HEK293 (cell line): Measurements from ENCODE around the gene DUSP22.

Experiments used
- CTCF ChIA-PET: fragments of 350-600 bp; formaldehyde crosslinking; extraction: SDS; loops from one replicate; lab custom pipeline; 2021; ENCODE audit warnings: antibody characterized with exemption; lab: Yijun Ruan, JAX
- POLR2A ChIA-PET: fragments of 300-600 bp; formaldehyde crosslinking; extraction: SDS; loops from one replicate; lab custom pipeline; 2020; ENCODE audit warnings: antibody characterized with exemption, inconsistent platforms; lab: Yijun Ruan, JAX
- H3K27ac ChIP-seq: fragments of 200-500 bp; sonication (Bioruptor generic); 2 replicates; pipeline ENCODE4 v1.5.1; 2014; ENCODE audit warnings: low read depth, low read length, control low read depth, inconsistent platforms; ENCODE audit errors: extremely low read depth
- H3K36me3 ChIP-seq, 2 experiments: fragments of 200-500 bp in 1 of 2; sonication (Bioruptor generic) in 1 of 2; 1 replicate in 1 of 2; 2 replicates in 1 of 2; pipeline ENCODE4 v1.5.1; 2014 to 2017; ENCODE audit warnings: inconsistent platforms in 2 of 2, low read length in 2 of 2; ENCODE audit not compliant: control insufficient read depth in 2 of 2, insufficient read depth in 1 of 2
- H3K4me1 ChIP-seq: fragments of 200-500 bp; sonication (Bioruptor generic); 2 replicates; pipeline ENCODE4 v1.5.1; 2014; ENCODE audit warnings: mild to moderate bottlenecking, low read length, inconsistent platforms; ENCODE audit not compliant: control insufficient read depth, insufficient read depth
- H3K4me3 ChIP-seq: 2 replicates; pipeline ENCODE4 v1.5.1; 2011; ENCODE audit warnings: low read depth, mild to moderate bottlenecking, control low read depth, low read length, moderate library complexity
- H3K9me3 ChIP-seq: fragments of 200-500 bp; sonication (Bioruptor generic); 2 replicates; pipeline ENCODE4 v1.5.1; 2014; ENCODE audit warnings: low read depth, low read length, inconsistent platforms; ENCODE audit not compliant: control insufficient read depth, insufficient read depth
- GLI2 ChIP-seq: fragments of 450-650 bp; formaldehyde crosslinking; IDR thresholded peaks from 2 replicates; pipeline ENCODE4; 2017; ENCODE audit warnings: missing biosample characterization, missing genetic modification characterization, low read depth, borderline replicate concordance
- HOXA7 ChIP-seq: sonication (generic); formaldehyde crosslinking; IDR thresholded peaks from 2 replicates; pipeline ENCODE4 v1.8.1; 2022; ENCODE audit warnings: missing genetic modification reagents, borderline replicate concordance
- KLF16 ChIP-seq: fragments of 450-650 bp; formaldehyde crosslinking; IDR thresholded peaks from 2 replicates; pipeline ENCODE4 v1.5.1; 2017; ENCODE audit warnings: missing biosample characterization, missing genetic modification characterization
- PATZ1 ChIP-seq: fragments of 450-650 bp; formaldehyde crosslinking; IDR thresholded peaks from 2 replicates; pipeline ENCODE4 v1.5.1; 2016; ENCODE audit warnings: missing biosample characterization, missing genetic modification characterization
- PRDM4 ChIP-seq: fragments of 450-650 bp; formaldehyde crosslinking; IDR thresholded peaks from 2 replicates; pipeline ENCODE4 v1.5.1; 2017; ENCODE audit warnings: missing biosample characterization, missing genetic modification characterization
- REPIN1 ChIP-seq: fragments of 450-650 bp; formaldehyde crosslinking; IDR thresholded peaks from 2 replicates; pipeline ENCODE4 v1.5.1; 2017; ENCODE audit warnings: missing biosample characterization, missing genetic modification characterization, low read depth
- SALL2 ChIP-seq: fragments of 450-650 bp; formaldehyde crosslinking; IDR thresholded peaks from 2 replicates; pipeline ENCODE4 v1.5.0; 2017; ENCODE audit warnings: missing biosample characterization, mild to moderate bottlenecking, missing genetic modification characterization, borderline replicate concordance
- ZEB2 ChIP-seq: fragments of 450-650 bp; formaldehyde crosslinking; IDR thresholded peaks from 2 replicates; pipeline ENCODE4 v1.5.1; 2016; ENCODE audit warnings: missing biosample characterization, missing genetic modification characterization
- ZFHX2 ChIP-seq: fragments of 450-650 bp; formaldehyde crosslinking; conservative IDR thresholded peaks from 2 replicates; pipeline ENCODE4 v1.5.1; 2016; ENCODE audit warnings: missing biosample characterization, missing genetic modification characterization
- ZNF138 ChIP-seq: fragments of 450-650 bp; formaldehyde crosslinking; IDR thresholded peaks from 2 replicates; pipeline ENCODE4 v1.5.1; 2016; ENCODE audit warnings: missing biosample characterization, missing genetic modification characterization, borderline replicate concordance
- ZNF2 ChIP-seq: fragments of 450-650 bp; formaldehyde crosslinking; IDR thresholded peaks from 2 replicates; pipeline ENCODE4 v1.5.1; 2016; ENCODE audit warnings: missing biosample characterization, missing genetic modification characterization
- ZNF221 ChIP-seq: fragments of 450-650 bp; formaldehyde crosslinking; IDR thresholded peaks from 2 replicates; pipeline ENCODE4 v1.5.1; 2017; ENCODE audit warnings: missing biosample characterization, missing genetic modification characterization, borderline replicate concordance
- ZNF311 ChIP-seq: fragments of 450-650 bp; formaldehyde crosslinking; IDR thresholded peaks from 2 replicates; pipeline ENCODE4 v1.5.1; 2017; ENCODE audit warnings: missing biosample characterization, missing genetic modification characterization, borderline replicate concordance
- ZNF433 ChIP-seq: fragments of 450-650 bp; formaldehyde crosslinking; IDR thresholded peaks from 2 replicates; pipeline ENCODE4 v1.5.1; 2016; ENCODE audit warnings: missing biosample characterization, missing genetic modification characterization, low read depth
- ZNF521 ChIP-seq: fragments of 450-650 bp; formaldehyde crosslinking; IDR thresholded peaks from 2 replicates; pipeline ENCODE4 v1.5.1; 2017; ENCODE audit warnings: missing biosample characterization, mild to moderate bottlenecking, missing genetic modification characterization
- ZNF549 ChIP-seq: fragments of 450-650 bp; IDR thresholded peaks from 2 replicates; pipeline ENCODE4 v1.5.1; 2018; ENCODE audit warnings: missing biosample characterization, missing genetic modification characterization, mild to moderate bottlenecking, inconsistent platforms, moderate library complexity
- ZNF560 ChIP-seq: fragments of 450-650 bp; formaldehyde crosslinking; IDR thresholded peaks from 2 replicates; pipeline ENCODE4 v1.5.1; 2017; ENCODE audit warnings: missing biosample characterization, missing genetic modification characterization, borderline replicate concordance
- ZNF571 ChIP-seq: fragments of 450-650 bp; formaldehyde crosslinking; IDR thresholded peaks from 2 replicates; pipeline ENCODE4 v1.5.0; 2017; ENCODE audit warnings: missing biosample characterization, missing genetic modification characterization
- ZNF600 ChIP-seq: fragments of 450-650 bp; formaldehyde crosslinking; IDR thresholded peaks from 2 replicates; pipeline ENCODE4 v1.5.1; 2016; ENCODE audit warnings: missing biosample characterization, missing genetic modification characterization
- TF ChIP-seq, protein P1 (sequence below): fragments of 450-650 bp; formaldehyde crosslinking; IDR thresholded peaks from 2 replicates; pipeline ENCODE4 v1.5.1; 2016; ENCODE audit warnings: missing biosample characterization, missing genetic modification characterization, low read depth
- TF ChIP-seq, protein P2 (sequence below): fragments of 450-650 bp; formaldehyde crosslinking; IDR thresholded peaks from 2 replicates; pipeline ENCODE4 v1.5.1; 2017; ENCODE audit warnings: missing biosample characterization, missing genetic modification characterization
- TF ChIP-seq, protein P3 (sequence below): fragments of 450-650 bp; formaldehyde crosslinking; IDR thresholded peaks from 2 replicates; pipeline ENCODE4 v1.5.1; 2016; ENCODE audit warnings: missing biosample characterization, missing genetic modification characterization, low read depth
- TF ChIP-seq, protein P4 (sequence below): fragments of 450-650 bp; formaldehyde crosslinking; IDR thresholded peaks from 2 replicates; pipeline ENCODE4 v1.5.1; 2016; ENCODE audit warnings: missing biosample characterization, missing genetic modification characterization

The DUSP22 gene

DNA sequence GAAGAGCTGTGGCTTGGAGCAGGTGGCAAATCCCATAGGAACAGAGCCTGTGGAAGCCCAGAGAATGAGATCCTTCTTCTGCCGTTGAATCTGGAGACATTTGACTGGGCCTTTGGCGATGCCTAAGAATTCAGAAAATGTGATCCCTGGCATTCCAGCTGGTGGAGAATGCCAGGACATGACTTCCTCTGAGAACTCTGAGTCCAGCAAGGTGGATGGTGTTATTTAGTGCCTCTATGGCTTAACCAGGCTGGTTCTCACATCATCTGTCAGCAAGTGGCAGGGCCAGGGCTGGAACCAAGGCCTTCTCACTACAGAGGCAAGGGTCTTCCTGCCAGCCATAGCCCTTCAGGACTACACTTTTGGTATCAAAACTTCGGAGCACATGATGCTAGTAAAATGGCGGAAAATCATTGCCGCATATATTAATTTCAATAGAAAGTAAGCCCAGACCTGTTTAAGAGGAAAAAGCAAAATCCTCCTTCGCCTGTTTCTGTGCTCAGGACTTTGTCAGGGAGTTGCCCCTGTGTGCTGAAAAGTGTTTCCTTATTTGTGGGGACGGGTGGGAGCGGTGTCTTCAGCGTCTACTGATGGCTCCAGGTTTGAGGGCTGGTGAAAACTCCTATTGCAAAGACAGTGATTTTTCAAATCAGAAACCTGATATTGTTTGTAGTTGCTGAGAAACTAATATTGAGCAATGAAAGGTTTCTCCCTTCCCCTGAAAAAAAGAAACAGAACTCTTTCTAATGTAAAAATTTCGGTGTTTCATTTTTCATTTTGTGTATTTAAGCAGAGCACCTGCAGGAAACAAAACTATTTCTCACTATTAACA, 23.9 kb downstream of the DUSP22 start (continued):
- TF ChIP-seq, protein P1, sequence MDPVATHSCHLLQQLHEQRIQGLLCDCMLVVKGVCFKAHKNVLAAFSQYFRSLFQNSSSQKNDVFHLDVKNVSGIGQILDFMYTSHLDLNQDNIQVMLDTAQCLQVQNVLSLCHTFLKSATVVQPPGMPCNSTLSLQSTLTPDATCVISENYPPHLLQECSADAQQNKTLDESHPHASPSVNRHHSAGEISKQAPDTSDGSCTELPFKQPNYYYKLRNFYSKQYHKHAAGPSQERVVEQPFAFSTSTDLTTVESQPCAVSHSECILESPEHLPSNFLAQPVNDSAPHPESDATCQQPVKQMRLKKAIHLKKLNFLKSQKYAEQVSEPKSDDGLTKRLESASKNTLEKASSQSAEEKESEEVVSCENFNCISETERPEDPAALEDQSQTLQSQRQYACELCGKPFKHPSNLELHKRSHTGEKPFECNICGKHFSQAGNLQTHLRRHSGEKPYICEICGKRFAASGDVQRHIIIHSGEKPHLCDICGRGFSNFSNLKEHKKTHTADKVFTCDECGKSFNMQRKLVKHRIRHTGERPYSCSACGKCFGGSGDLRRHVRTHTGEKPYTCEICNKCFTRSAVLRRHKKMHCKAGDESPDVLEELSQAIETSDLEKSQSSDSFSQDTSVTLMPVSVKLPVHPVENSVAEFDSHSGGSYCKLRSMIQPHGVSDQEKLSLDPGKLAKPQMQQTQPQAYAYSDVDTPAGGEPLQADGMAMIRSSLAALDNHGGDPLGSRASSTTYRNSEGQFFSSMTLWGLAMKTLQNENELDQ (tag by site-specific recombination), result no peak
- no peak for TF ChIP-seq ZFHX2 (tag by site-specific recombination)
- TF ChIP-seq ZNF560 (tag by site-specific recombination), result no peak
- no peak for TF ChIP-seq ZNF138 (tag by site-specific recombination)
- no peak for TF ChIP-seq HOXA7 (CRISPR knock-in tag)
- TF ChIP-seq ZNF521 (tag by site-specific recombination), result no peak

DNA sequence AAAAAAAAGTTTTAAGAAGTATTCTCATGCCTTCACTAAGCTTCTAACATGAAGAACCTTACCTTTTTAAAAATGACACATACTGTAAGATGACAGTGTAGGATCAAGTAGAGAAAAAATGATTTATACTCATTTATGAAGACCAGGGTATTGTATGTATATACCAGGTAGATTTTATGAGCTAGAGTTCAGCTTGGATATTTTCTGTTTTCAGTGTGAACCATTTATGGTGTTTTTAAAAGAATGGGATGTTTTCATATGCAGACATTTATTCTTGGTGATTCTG, 24.4 kb downstream of the DUSP22 start:
- Histone ChIP-seq H3K36me3 (no peaks in the 10 kb centered on the region), H3K9me3 (no peaks in the 10 kb centered on the region), H3K27ac (no peak overlapping the region), H3K4me3 (no peak overlapping the region), H3K4me1 (no peaks in the 10 kb centered on the region)
- ChIA-PET POLR2A (no interaction called here), CTCF (no interaction called here)
- TF ChIP-seq ZNF571 (tag by site-specific recombination) (no peak), ZNF221 (no peak), SALL2 (tag by site-specific recombination) (no peak), KLF16 (tag by site-specific recombination) (no peak), ZEB2 (tag by site-specific recombination) (no peak), ZNF600 (tag by site-specific recombination) (no peak), ZNF311 (tag by site-specific recombination) (no peak), ZNF549 (tag by site-specific recombination) (no peak), PATZ1 (tag by site-specific recombination) (no peak), REPIN1 (tag by site-specific recombination) (no peak), ZNF433 (tag by site-specific recombination) (no peak), GLI2 (tag by site-specific recombination) (no peak), ZNF2 (tag by site-specific recombination) (no peak), PRDM4 (tag by site-specific recombination) (no peak)
- TF ChIP-seq, protein P2, sequence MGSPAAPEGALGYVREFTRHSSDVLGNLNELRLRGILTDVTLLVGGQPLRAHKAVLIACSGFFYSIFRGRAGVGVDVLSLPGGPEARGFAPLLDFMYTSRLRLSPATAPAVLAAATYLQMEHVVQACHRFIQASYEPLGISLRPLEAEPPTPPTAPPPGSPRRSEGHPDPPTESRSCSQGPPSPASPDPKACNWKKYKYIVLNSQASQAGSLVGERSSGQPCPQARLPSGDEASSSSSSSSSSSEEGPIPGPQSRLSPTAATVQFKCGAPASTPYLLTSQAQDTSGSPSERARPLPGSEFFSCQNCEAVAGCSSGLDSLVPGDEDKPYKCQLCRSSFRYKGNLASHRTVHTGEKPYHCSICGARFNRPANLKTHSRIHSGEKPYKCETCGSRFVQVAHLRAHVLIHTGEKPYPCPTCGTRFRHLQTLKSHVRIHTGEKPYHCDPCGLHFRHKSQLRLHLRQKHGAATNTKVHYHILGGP (tag by site-specific recombination), result no peak
- TF ChIP-seq, protein P3, sequence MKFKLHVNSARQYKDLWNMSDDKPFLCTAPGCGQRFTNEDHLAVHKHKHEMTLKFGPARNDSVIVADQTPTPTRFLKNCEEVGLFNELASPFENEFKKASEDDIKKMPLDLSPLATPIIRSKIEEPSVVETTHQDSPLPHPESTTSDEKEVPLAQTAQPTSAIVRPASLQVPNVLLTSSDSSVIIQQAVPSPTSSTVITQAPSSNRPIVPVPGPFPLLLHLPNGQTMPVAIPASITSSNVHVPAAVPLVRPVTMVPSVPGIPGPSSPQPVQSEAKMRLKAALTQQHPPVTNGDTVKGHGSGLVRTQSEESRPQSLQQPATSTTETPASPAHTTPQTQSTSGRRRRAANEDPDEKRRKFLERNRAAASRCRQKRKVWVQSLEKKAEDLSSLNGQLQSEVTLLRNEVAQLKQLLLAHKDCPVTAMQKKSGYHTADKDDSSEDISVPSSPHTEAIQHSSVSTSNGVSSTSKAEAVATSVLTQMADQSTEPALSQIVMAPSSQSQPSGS (tag by site-specific recombination), result no peak
- TF ChIP-seq, protein P4, sequence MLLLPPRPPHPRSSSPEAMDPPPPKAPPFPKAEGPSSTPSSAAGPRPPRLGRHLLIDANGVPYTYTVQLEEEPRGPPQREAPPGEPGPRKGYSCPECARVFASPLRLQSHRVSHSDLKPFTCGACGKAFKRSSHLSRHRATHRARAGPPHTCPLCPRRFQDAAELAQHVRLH, result no peak
